Endothelial cell of umbilical vein (primary cell): ENCODE measurements around the gene SPPL3.

Experiments
- EZH2 ChIP-seq: IDR thresholded peaks from 2 replicates; pipeline ENCODE4 v1.6.1; 2012; ENCODE audit warnings: borderline replicate concordance, low read depth, mild to moderate bottlenecking, moderate library complexity, low read length, inconsistent platforms; ENCODE audit not compliant: severe bottlenecking
- POLR2A ChIP-seq: IDR thresholded peaks from 2 replicates; pipeline ENCODE4 v1.6.1; 2012; ENCODE audit warnings: low read depth, mild to moderate bottlenecking, control low read depth, low read length
- POLR2AphosphoS5 ChIP-seq: IDR thresholded peaks from 2 replicates; pipeline ENCODE4 v1.6.1; 2012; ENCODE audit warnings: low read depth, mild to moderate bottlenecking, control low read depth, low read length, moderate library complexity; ENCODE audit not compliant: insufficient read depth
- TF ChIP-seq, protein P1 (sequence below), 2 donors: IDR thresholded peaks; 1 replicate in 1 of 2; 2 replicates in 1 of 2; pipeline ENCODE4 v1.5.1; 2011; ENCODE audit warnings: low read length in 2 of 2, mild to moderate bottlenecking in 2 of 2, moderate library complexity in 2 of 2, control low read depth in 1 of 2, inconsistent platforms in 1 of 2, low read depth in 1 of 2; ENCODE audit not compliant: insufficient read depth in 1 of 2; ENCODE audit errors: extremely low read depth in 1 of 2

DNA sequence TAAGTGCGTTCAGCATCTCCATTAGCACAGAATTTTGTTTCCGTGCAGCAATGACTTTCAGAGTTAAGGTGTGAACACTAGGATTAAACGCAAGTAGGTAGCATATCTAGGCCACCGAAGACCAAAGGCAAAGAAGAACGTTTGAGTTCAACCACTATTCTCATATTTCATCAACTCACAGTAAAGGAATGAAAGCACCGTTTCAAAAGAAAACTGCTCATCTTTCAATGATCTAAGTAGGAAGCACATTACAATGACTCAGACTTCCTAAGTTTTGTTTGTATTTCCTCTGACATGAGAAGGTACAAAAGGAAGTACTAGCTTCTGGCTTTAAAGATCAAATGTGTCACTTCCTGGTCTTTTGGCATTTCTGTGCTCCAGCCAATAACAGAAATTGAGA, 121.0 kb downstream of the SPPL3 start:
- peak; percentile 46 for TF ChIP-seq POLR2A
- TF ChIP-seq, protein P1, sequence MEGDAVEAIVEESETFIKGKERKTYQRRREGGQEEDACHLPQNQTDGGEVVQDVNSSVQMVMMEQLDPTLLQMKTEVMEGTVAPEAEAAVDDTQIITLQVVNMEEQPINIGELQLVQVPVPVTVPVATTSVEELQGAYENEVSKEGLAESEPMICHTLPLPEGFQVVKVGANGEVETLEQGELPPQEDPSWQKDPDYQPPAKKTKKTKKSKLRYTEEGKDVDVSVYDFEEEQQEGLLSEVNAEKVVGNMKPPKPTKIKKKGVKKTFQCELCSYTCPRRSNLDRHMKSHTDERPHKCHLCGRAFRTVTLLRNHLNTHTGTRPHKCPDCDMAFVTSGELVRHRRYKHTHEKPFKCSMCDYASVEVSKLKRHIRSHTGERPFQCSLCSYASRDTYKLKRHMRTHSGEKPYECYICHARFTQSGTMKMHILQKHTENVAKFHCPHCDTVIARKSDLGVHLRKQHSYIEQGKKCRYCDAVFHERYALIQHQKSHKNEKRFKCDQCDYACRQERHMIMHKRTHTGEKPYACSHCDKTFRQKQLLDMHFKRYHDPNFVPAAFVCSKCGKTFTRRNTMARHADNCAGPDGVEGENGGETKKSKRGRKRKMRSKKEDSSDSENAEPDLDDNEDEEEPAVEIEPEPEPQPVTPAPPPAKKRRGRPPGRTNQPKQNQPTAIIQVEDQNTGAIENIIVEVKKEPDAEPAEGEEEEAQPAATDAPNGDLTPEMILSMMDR (IDR thresholded peaks at IDR 0.05; ENCODE audit: extremely low read depth in 1 of 2, insufficient read depth in 1 of 2, low read depth in 1 of 2, low read length in 2 of 2), result no peak
- TF ChIP-seq EZH2, result no peak
- TF ChIP-seq POLR2AphosphoS5, result peak; percentile 75
